Parathyroid adenoma (tissue), 2 donors: ENCODE data around the gene SAE1.

Source experiments
- H2AFZ ChIP-seq: fragments of 300-600 bp; sonication (generic); one replicate; pipeline ENCODE4 v1.7.0; 2017; ENCODE audit warnings: antibody characterized with exemption, mild to moderate bottlenecking
- H3K27ac ChIP-seq: fragments of 300-600 bp; sonication (generic); one replicate; pipeline ENCODE4 v1.7.0; 2017
- H3K27me3 ChIP-seq: fragments of 300-600 bp; sonication (generic); one replicate; pipeline ENCODE4 v1.7.0; 2017; ENCODE audit warnings: low read length; ENCODE audit not compliant: control insufficient read depth, insufficient read depth
- H3K36me3 ChIP-seq: fragments of 300-600 bp; sonication (generic); one replicate; pipeline ENCODE4 v1.7.0; 2017; ENCODE audit warnings: low read length; ENCODE audit not compliant: control insufficient read depth, insufficient read depth
- H3K4me1 ChIP-seq: fragments of 300-600 bp; sonication (generic); one replicate; pipeline ENCODE4 v1.7.0; 2017; ENCODE audit warnings: control low read depth
- H3K4me2 ChIP-seq: fragments of 300-600 bp; sonication (generic); one replicate; pipeline ENCODE4 v1.7.0; 2017; ENCODE audit warnings: low read length
- H3K4me3 ChIP-seq: fragments of 300-600 bp; sonication (generic); one replicate; pipeline ENCODE4 v1.7.0; 2017; ENCODE audit warnings: low read depth, low read length
- H3K79me2 ChIP-seq: fragments of 300-600 bp; sonication (generic); one replicate; pipeline ENCODE4 v1.7.0; 2017; ENCODE audit warnings: control low read depth
- H3K9ac ChIP-seq: fragments of 300-600 bp; sonication (generic); one replicate; pipeline ENCODE4 v1.7.0; 2017; ENCODE audit warnings: mild to moderate bottlenecking
- H3K9me3 ChIP-seq: fragments of 300-600 bp; sonication (generic); one replicate; pipeline ENCODE4 v1.7.0; 2017; ENCODE audit warnings: low read length; ENCODE audit not compliant: control insufficient read depth
- TF ChIP-seq, protein P1 (sequence below): fragments of 300-600 bp; sonication (generic); IDR thresholded peaks from one replicate; pipeline ENCODE4 v1.7.0; 2017; ENCODE audit warnings: antibody characterized with exemption, mild to moderate bottlenecking
- donor health status: primary hyperparathyroidism.

The SAE1 gene

DNA sequence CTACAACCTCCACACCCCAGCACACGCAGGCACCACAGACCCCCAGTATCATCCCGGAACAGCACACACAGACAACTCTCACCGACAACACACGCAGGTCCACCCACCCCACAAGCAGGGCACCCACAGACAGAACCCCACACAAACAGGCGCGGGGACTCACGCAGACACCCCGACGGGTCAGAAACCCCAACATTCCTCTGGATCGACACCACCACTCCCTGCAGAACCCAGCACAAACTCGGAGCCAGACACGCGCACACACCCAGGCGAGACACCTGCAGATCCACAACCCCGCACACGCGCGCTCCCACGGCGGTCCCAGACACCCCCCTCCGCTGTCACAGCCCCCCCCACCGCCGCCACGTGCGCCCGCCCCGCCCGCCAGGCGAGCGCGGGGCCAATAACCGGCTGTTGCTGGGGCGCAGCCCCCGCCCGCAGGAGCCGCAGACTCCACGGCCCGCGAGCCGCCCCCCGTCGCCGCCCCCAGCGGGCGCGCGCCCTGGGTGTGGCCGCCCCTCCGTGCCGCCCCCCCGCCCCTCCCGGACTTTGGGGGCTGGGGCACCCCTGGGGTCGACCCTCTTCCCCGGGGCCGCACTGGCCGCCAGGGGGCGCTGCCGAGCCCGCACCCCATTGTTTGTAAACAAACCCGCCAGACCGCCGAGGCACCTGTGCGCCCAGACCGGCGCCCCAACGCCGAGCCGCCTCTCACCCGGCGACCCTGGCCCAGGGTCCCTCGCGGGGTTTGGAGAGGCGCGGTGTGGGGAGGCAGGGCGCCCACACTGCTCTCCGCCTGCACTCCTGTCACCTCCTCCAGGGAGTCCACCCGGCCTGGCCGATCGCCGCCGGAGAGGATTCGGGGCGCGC lies 99.7 kb downstream of the SAE1 start:
- Histone ChIP-seq H2AFZ (peak overlapping the region; percentile 81), H3K9me3 (no peaks in the 10 kb centered on the region), H3K4me3 (peak overlapping the region; percentile 92), H3K4me1 (peaks cover 15% of the 10 kb centered on the region), H3K9ac (peak overlapping the region; percentile 65), H3K27ac (peak overlapping the region; percentile 100), H3K4me2 (peak overlapping the region; percentile 86), H3K36me3 (no peaks in the 10 kb centered on the region), H3K79me2 (no peaks in the 10 kb centered on the region), H3K27me3 (no peaks in the 10 kb centered on the region)
- TF ChIP-seq, protein P1, sequence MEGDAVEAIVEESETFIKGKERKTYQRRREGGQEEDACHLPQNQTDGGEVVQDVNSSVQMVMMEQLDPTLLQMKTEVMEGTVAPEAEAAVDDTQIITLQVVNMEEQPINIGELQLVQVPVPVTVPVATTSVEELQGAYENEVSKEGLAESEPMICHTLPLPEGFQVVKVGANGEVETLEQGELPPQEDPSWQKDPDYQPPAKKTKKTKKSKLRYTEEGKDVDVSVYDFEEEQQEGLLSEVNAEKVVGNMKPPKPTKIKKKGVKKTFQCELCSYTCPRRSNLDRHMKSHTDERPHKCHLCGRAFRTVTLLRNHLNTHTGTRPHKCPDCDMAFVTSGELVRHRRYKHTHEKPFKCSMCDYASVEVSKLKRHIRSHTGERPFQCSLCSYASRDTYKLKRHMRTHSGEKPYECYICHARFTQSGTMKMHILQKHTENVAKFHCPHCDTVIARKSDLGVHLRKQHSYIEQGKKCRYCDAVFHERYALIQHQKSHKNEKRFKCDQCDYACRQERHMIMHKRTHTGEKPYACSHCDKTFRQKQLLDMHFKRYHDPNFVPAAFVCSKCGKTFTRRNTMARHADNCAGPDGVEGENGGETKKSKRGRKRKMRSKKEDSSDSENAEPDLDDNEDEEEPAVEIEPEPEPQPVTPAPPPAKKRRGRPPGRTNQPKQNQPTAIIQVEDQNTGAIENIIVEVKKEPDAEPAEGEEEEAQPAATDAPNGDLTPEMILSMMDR: peak; percentile 81

DNA sequence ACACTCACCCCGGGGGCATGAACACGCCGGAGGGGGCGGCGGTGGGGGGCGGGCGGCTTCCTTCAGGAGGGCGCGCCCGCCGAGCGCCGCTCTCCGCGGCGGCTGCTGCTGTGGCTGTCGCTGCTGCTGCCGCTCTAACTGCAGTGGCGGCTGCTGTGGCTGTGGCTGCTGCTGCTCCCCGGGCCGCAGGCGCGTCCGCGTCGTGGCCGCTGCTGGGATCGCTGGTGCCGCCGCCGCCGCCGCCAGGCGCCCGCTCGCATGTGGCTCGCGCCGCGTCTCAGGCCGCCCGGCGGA lies 100.2 kb downstream of the SAE1 start, which contains the start of gene BBC3:
Gene BBC3, minus strand, starts transcription at position 279 of the 294 bp plus-strand sequence. CDS start 2,768 bp downstream, outside the sequence.
- Histone ChIP-seq H3K4me1 (peaks cover 11% of the 10 kb centered on the region), H3K27me3 (no peaks in the 10 kb centered on the region), H3K4me2 (peak within 1 kb of the TSS; percentile 91), H3K79me2 (no peaks in the 10 kb centered on the region), H3K9ac (peak within 1 kb of the TSS; percentile 65), H3K4me3 (peak within 1 kb of the TSS; percentile 92), H3K9me3 (no peaks in the 10 kb centered on the region), H2AFZ (peak within 1 kb of the TSS; percentile 90), H3K36me3 (no peaks in the 10 kb centered on the region), H3K27ac (peak within 1 kb of the TSS; percentile 100)
- TF ChIP-seq, protein P1: no peak

DNA sequence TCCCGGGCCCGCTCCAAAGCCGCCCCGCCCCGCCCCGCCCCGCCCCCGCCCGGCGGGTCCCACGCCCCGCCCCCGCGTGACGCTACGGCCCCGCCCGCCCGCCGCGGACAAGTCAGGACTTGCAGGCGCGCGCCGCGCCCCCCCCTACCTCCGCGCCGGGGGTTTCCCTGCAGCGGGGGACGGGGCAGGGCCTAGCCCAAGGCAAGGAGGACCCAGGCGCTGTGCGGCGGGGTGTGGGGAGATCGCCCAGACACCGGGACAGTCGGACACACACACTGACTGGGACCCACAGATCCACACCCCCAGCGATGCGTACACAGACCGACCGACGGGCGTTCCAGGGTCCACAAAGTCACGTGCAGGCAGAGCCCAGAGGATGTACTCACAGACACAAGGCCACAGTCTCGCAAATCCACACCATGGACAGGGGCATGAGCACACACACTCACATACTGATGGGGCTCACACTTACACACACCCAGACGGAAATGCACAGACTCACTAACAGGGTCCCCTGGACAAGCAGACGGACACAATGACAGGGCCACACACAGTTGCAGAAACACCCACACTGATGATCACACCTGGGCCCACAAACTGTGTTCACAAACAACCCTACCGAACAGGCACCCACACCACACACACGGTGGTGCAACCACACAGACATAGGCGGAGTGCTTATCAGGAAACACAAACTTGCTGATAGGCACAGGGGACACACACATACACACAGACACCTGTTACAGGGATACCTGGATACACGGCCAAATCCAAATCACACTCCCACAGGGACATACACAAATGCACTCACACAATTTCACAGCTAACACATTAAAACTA lies 100.8 kb downstream of the SAE1 start:
- no peaks in the 10 kb centered on the region for H3K9me3 ChIP-seq
- TF ChIP-seq, protein P1: no peak
- no peaks in the 10 kb centered on the region for H3K79me2 ChIP-seq
- H3K27ac ChIP-seq: peak overlapping the region; percentile 64
- H3K9ac ChIP-seq: no peak overlapping the region
- peak overlapping the region; percentile 39 for H3K4me3 ChIP-seq
- H3K4me1 ChIP-seq: peaks cover 11% of the 10 kb centered on the region
- peak overlapping the region; percentile 90 for H2AFZ ChIP-seq
- H3K36me3 ChIP-seq: no peaks in the 10 kb centered on the region
- H3K4me2 ChIP-seq: peak overlapping the region; percentile 91
- H3K27me3 ChIP-seq: no peaks in the 10 kb centered on the region

DNA sequence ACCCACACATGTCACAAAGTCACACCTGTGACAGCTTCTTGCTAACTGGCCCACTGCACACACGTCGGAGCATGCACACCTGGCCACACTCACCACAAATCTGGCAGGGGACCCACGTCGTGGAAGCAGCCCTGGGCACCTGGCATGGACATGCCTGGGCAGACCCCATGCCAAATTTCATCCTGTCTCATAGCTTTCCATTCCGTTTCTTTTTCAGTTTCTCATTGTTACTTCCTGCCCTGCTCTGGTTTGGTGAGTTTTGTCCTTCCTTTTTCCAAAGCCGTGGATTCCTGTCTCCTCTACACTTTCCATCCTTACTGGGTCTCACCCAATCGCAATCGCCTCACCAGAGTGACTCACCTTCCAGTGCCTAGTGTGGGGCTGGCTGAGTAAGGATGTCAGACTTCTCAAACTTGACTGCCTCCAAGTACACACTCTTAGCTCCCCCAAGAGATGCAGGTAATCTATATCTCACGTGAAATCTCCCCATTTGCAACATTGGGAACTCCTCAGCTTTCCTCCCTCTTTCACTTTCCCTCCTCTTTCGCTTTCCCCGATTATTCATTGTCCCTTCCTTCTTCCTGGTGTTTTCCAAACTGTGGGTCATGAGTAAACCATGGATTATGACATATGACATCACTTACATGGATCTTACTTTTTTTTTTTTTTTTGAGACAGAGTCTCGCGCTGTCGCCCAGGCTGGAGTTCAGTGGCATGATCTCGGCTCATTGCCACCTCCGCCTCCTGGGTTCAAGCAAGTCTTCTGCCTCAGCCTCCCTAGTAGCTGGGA lies 102.0 kb downstream of the SAE1 start:
- no peaks in the 10 kb centered on the region for H3K9me3 ChIP-seq
- no peak overlapping the region for H3K9ac ChIP-seq
- no peaks in the 10 kb centered on the region for H3K79me2 ChIP-seq
- H3K4me1 ChIP-seq: peaks cover 11% of the 10 kb centered on the region
- no peak overlapping the region for H3K27ac ChIP-seq
- no peaks in the 10 kb centered on the region for H3K27me3 ChIP-seq
- no peaks in the 10 kb centered on the region for H3K36me3 ChIP-seq
- no peak overlapping the region for H2AFZ ChIP-seq
- no peak overlapping the region for H3K4me2 ChIP-seq
- no peak overlapping the region for H3K4me3 ChIP-seq
- TF ChIP-seq, protein P1: no peak
